ENCODE measurements around the gene FTO. TPM values are rescaled to one million over a fixed set of nuclear protein-coding genes. Genes with fewer than 3 reads are reported as not detected.

FTO gene
- total and polyA plus RNA-seq, 2 donors from 2014 or later: 22.3 to 116 TPM

DNA sequence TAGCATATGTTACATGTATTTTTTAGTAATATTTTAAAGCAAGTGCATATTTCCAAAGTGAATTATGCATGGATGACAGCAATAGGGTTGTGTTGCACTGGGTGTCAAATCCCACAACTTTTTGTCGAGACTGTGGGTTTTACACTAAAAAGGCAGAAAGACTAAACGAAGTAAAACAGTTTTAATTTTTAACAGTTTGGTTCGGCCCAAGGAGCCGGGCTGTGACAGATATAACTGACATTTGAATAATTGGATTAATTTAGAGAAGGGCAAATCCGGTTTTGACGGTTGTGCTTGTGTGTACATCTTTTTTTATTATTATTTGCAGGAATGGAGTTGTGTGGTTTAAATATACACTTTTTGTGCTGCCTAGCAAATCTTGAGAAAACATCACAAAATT, 263.6 kb downstream of the FTO start:
- no peaks in the 10 kb centered on the region for H3K36me3 ChIP-seq (ENCODE audit: control insufficient read depth in 2 of 3, insufficient read depth in 3 of 3, low read length in 3 of 3)
- H3K4me3 ChIP-seq (ENCODE audit: low read length in 3 of 3): no peak overlapping the region
- H3K9ac ChIP-seq (ENCODE audit: low read length in 3 of 3): no peak overlapping the region
- no peaks in the 10 kb centered on the region for H3K9me3 ChIP-seq (ENCODE audit: control insufficient read depth in 2 of 3, insufficient read depth in 1 of 3, low read length in 3 of 3)
- H3K27ac ChIP-seq (ENCODE audit: low read depth in 2 of 2, low read length in 2 of 2): no peak overlapping the region
- no peaks in the 10 kb centered on the region for H3K27me3 ChIP-seq (ENCODE audit: control insufficient read depth, insufficient read depth, low read length)
- intact Hi-C loops (cut with DNase I): no loop called here
- H3K4me1 ChIP-seq (ENCODE audit: control insufficient read depth in 2 of 3, insufficient read depth in 2 of 3, low read depth in 1 of 3, low read length in 3 of 3): no peaks in the 10 kb centered on the region
- DNase-seq: no peak
- no peak for FAIRE-seq
- TF ChIP-seq, protein P1, sequence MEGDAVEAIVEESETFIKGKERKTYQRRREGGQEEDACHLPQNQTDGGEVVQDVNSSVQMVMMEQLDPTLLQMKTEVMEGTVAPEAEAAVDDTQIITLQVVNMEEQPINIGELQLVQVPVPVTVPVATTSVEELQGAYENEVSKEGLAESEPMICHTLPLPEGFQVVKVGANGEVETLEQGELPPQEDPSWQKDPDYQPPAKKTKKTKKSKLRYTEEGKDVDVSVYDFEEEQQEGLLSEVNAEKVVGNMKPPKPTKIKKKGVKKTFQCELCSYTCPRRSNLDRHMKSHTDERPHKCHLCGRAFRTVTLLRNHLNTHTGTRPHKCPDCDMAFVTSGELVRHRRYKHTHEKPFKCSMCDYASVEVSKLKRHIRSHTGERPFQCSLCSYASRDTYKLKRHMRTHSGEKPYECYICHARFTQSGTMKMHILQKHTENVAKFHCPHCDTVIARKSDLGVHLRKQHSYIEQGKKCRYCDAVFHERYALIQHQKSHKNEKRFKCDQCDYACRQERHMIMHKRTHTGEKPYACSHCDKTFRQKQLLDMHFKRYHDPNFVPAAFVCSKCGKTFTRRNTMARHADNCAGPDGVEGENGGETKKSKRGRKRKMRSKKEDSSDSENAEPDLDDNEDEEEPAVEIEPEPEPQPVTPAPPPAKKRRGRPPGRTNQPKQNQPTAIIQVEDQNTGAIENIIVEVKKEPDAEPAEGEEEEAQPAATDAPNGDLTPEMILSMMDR (IDR thresholded peaks at IDR 0.05; ENCODE audit: borderline replicate concordance, extremely low read depth, insufficient read depth): no peak

DNA sequence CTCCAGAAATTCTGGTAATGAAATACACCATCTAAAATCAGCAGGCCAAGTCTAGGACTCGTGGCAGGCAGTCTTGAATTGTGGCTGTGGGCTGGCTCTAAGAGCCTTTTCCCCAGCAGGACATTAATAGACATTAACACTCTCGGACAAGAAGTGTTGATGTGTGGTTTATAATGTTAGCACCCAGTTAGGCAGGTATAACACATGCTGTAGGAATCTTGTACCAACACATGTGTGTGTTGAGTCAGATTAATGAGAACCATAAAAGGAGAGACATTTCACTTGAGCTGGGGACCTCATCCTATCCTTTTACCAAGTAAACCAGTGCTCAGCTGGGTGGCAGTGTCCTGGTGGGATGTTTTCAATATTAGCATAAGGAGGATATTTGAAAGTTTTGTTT, 264.5 kb downstream of the FTO start:
- H3K4me3 ChIP-seq (ENCODE audit: low read length in 3 of 3): no peak overlapping the region
- no peaks in the 10 kb centered on the region for H3K27me3 ChIP-seq (ENCODE audit: control insufficient read depth, insufficient read depth, low read length)
- no peaks in the 10 kb centered on the region for H3K36me3 ChIP-seq (ENCODE audit: control insufficient read depth in 2 of 3, insufficient read depth in 3 of 3, low read length in 3 of 3)
- TF ChIP-seq, protein P1 (IDR thresholded peaks at IDR 0.05; ENCODE audit: borderline replicate concordance, extremely low read depth, insufficient read depth): no peak
- no peak overlapping the region for H3K9ac ChIP-seq (ENCODE audit: low read length in 3 of 3)
- H3K9me3 ChIP-seq (ENCODE audit: control insufficient read depth in 2 of 3, insufficient read depth in 1 of 3, low read length in 3 of 3): no peaks in the 10 kb centered on the region
- intact Hi-C loops (cut with DNase I): no loop called here
- no peak for DNase-seq
- H3K4me1 ChIP-seq (ENCODE audit: control insufficient read depth in 2 of 3, insufficient read depth in 2 of 3, low read depth in 1 of 3, low read length in 3 of 3): no peaks in the 10 kb centered on the region
- no peak overlapping the region for H3K27ac ChIP-seq (ENCODE audit: low read depth in 2 of 2, low read length in 2 of 2)
- FAIRE-seq: no peak

DNA sequence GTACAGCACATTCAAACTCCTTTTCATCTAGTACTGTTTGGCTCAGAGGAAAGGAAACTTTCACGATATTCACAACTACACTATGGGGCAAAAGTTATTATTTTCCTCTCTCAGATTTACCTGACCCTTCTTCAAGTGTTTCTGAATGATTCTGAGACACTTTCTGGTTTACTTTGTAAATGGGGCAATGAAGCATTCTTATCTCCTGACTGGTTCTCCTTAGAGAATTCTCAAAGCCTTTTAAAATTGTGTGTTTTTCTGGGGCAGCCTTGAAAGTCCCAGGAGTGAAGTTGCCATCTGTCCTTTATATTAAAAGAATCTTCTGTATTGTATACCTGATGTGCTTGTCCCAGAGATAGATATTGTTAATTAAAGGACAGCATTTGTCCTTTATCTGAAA, 264.9 kb downstream of the FTO start:
- DNase-seq: no peak
- Histone ChIP-seq H3K36me3 (ENCODE audit: control insufficient read depth in 2 of 3, insufficient read depth in 3 of 3, low read length in 3 of 3) (no peaks in the 10 kb centered on the region), H3K27ac (ENCODE audit: low read depth in 2 of 2, low read length in 2 of 2) (no peak overlapping the region), H3K4me3 (ENCODE audit: low read length in 3 of 3) (no peak overlapping the region), H3K9me3 (ENCODE audit: control insufficient read depth in 2 of 3, insufficient read depth in 1 of 3, low read length in 3 of 3) (no peaks in the 10 kb centered on the region), H3K4me1 (ENCODE audit: control insufficient read depth in 2 of 3, insufficient read depth in 2 of 3, low read depth in 1 of 3, low read length in 3 of 3) (no peaks in the 10 kb centered on the region), H3K9ac (ENCODE audit: low read length in 3 of 3) (no peak overlapping the region), H3K27me3 (ENCODE audit: control insufficient read depth, insufficient read depth, low read length) (no peaks in the 10 kb centered on the region)
- FAIRE-seq: no peak
- TF ChIP-seq, protein P1 (IDR thresholded peaks at IDR 0.05; ENCODE audit: borderline replicate concordance, extremely low read depth, insufficient read depth): no peak
- intact Hi-C loops (cut with DNase I): no loop called here

DNA sequence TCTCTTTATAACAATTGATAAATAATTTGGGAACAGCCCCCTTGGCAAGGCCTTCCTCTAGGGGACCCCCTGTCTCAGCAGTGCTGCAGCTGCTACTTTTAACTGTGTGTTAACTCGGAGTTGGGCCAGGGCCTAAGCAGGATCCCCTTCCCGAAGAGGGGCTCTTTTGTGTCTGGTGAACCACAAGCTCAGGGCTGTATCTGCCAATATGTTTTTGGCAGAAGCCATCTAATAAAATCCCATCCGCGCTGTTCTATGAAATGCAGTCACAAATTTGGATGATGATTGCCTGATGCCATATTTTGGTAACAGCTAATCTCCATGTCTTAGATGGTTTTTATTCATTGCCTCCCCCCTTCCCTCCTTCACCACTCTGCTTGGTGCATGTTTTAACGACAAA, 267.7 kb downstream of the FTO start:
- TF ChIP-seq, protein P1 (IDR thresholded peaks at IDR 0.05; ENCODE audit: borderline replicate concordance, extremely low read depth, insufficient read depth): no peak
- DNase-seq (no peak), FAIRE-seq (no peak)
- Histone ChIP-seq H3K4me3 (ENCODE audit: low read length in 3 of 3) (no peak overlapping the region), H3K36me3 (ENCODE audit: control insufficient read depth in 2 of 3, insufficient read depth in 3 of 3, low read length in 3 of 3) (no peaks in the 10 kb centered on the region), H3K9ac (ENCODE audit: low read length in 3 of 3) (no peak overlapping the region), H3K4me1 (ENCODE audit: control insufficient read depth in 2 of 3, insufficient read depth in 2 of 3, low read depth in 1 of 3, low read length in 3 of 3) (no peaks in the 10 kb centered on the region), H3K9me3 (ENCODE audit: control insufficient read depth in 2 of 3, insufficient read depth in 1 of 3, low read length in 3 of 3) (no peaks in the 10 kb centered on the region), H3K27ac (ENCODE audit: low read depth in 2 of 2, low read length in 2 of 2) (no peak overlapping the region), H3K27me3 (ENCODE audit: control insufficient read depth, insufficient read depth, low read length) (no peaks in the 10 kb centered on the region)
- intact Hi-C loops (cut with DNase I): no loop called here

Measured in kidney (tissue), 14 donors.